Measurements from ENCODE around the gene ZC3H8. TPM values are rescaled to one million over a fixed set of nuclear protein-coding genes. Genes with fewer than 3 reads are reported as not detected.

The ZC3H8 gene
- total and polyA plus RNA-seq, 2 donors (not counting 3 experiments of a cell fraction or from before 2014, with no cell fraction given) = 0.95 to 7.1 TPM

DNA sequence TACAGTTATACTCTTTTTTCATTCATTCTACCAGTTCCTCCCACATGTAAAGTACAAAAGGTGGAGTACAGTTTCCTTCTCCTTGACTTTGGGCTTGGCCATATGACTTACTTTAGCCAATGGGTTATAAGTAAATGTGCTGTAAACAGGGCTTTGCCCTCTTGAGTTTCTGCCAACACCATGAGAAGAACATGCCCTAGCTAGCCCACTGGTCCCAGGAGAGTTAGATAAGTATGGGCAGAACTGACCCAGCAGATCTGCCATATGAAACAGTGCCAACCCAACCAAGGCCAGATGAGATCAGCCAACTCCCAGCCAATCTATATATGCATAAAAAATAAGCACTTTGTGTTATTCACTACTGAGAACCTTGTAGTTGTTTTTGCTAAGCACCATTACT lies 25.5 kb downstream of the ZC3H8 start:
- TF ChIP-seq MYC (IDR thresholded peaks at IDR 0.05; ENCODE audit: low read depth, low read length) = no peak
- no peak for TF ChIP-seq GATA2 (IDR thresholded peaks at IDR 0.05; ENCODE audit: insufficient read depth, insufficient read length, low read depth, low read length)
- TF ChIP-seq EZH2 (IDR thresholded peaks at IDR 0.05; ENCODE audit: borderline replicate concordance, low read depth, low read length, severe bottlenecking) = no peak
- TF ChIP-seq, protein P1, sequence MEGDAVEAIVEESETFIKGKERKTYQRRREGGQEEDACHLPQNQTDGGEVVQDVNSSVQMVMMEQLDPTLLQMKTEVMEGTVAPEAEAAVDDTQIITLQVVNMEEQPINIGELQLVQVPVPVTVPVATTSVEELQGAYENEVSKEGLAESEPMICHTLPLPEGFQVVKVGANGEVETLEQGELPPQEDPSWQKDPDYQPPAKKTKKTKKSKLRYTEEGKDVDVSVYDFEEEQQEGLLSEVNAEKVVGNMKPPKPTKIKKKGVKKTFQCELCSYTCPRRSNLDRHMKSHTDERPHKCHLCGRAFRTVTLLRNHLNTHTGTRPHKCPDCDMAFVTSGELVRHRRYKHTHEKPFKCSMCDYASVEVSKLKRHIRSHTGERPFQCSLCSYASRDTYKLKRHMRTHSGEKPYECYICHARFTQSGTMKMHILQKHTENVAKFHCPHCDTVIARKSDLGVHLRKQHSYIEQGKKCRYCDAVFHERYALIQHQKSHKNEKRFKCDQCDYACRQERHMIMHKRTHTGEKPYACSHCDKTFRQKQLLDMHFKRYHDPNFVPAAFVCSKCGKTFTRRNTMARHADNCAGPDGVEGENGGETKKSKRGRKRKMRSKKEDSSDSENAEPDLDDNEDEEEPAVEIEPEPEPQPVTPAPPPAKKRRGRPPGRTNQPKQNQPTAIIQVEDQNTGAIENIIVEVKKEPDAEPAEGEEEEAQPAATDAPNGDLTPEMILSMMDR (IDR thresholded peaks at IDR 0.05; ENCODE audit: extremely low read depth in 1 of 2, insufficient read depth in 1 of 2, low read depth in 1 of 2, low read length in 2 of 2) = no peak
- TF ChIP-seq, protein P2, sequence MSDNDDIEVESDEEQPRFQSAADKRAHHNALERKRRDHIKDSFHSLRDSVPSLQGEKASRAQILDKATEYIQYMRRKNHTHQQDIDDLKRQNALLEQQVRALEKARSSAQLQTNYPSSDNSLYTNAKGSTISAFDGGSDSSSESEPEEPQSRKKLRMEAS (IDR thresholded peaks at IDR 0.05; ENCODE audit: insufficient read depth, insufficient read length) = no peak
- no peak for TF ChIP-seq POLR2A (IDR thresholded peaks at IDR 0.05; ENCODE audit: low read depth, low read length)
- TF ChIP-seq FOS (IDR thresholded peaks at IDR 0.05; ENCODE audit: borderline replicate concordance, insufficient read depth, low read length) = no peak
- no peak for TF ChIP-seq POLR2AphosphoS5 (IDR thresholded peaks at IDR 0.05; ENCODE audit: insufficient read depth, low read depth, low read length)
- TF ChIP-seq JUN (IDR thresholded peaks at IDR 0.05; ENCODE audit: borderline replicate concordance, insufficient read depth, insufficient read length, low read depth) = no peak
- DNase-seq (ENCODE audit: low read depth, low spot score) = peak; percentile 7
- Histone ChIP-seq H3K79me2 (ENCODE audit: control insufficient read depth, insufficient read depth, low read length) (no peaks in the 10 kb centered on the region), H3K9me1 (replicated peaks; ENCODE audit: control insufficient read depth, extremely low read depth, insufficient read depth, low read length) (no peaks in the 10 kb centered on the region), H3K36me3 (ENCODE audit: control insufficient read depth in 2 of 2, extremely low read depth in 1 of 2, insufficient read depth in 2 of 2, low read length in 2 of 2) (no peaks in the 10 kb centered on the region), H3K4me1 (ENCODE audit: control insufficient read depth, extremely low read depth, insufficient read depth, low read length) (no peaks in the 10 kb centered on the region), H3K9ac (replicated peaks; ENCODE audit: extremely low read depth, insufficient read depth, low read length) (no peak overlapping the region), H3K27ac (ENCODE audit: insufficient read depth, low read depth, low read length) (no peak overlapping the region), H3K27me3 (ENCODE audit: control insufficient read depth in 2 of 2, insufficient read depth in 2 of 2, low read length in 2 of 2) (no peaks in the 10 kb centered on the region), H2AFZ (ENCODE audit: low read depth, low read length) (no peak overlapping the region), H3K4me2 (ENCODE audit: insufficient read depth, low read length) (no peak overlapping the region), H3K9me3 (replicated peaks; ENCODE audit: control insufficient read depth, insufficient read depth, low read length) (no peaks in the 10 kb centered on the region), H4K20me1 (replicated peaks; ENCODE audit: control insufficient read depth, extremely low read depth, insufficient read depth, low read length) (no peaks in the 10 kb centered on the region), H3K4me3 (replicated peaks in 1 of 3; ENCODE audit: insufficient read depth in 1 of 3, low read depth in 1 of 3, low read length in 3 of 3) (no peak overlapping the region)
- CTCF ChIA-PET = no interaction called here
- intact Hi-C loops (cut with micrococcal nuclease) = no loop called here
- POLR2A ChIA-PET = no interaction called here
- dilution Hi-C loops (cut with MboI; ENCODE audit: extremely low pct_ligation_motif_present, low sequenced_read_pairs) = no loop called here
- no peak for FAIRE-seq
- no TSS peak for BruUV-seq (replicated peaks)
